ENCODE measurements around the gene IFI30.

Gene IFI30

GRCh38 chr19:18173572-18174288 lies at the start of gene IFI30:
IFI30 (plus strand) TSS chr19:18173813; CDS start chr19:18173842, 29 bp downstream.
- peak; percentile 45 for DNase-seq (ENCODE audit: low spot score)

DNA sequence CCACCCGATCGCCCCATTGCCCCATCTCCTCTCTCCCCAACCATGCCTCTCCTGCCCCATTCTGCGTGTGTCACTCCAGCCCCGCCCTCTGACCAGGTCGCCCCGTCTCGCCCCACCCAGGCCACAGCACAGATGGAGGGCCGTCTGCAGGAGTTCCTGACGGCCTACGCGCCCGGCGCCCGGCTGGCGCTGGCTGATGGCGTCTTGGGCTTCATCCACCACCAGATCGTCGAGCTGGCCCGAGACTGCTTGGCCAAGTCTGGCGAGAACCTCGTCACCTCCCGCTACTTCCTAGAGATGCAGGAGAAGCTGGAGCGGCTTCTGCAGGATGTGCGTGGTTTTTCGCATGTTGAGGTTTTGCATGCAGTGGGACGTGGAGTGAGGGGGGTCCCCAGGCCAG lies 49.8 kb upstream of the IFI30 start:
- no peak for DNase-seq (ENCODE audit: low spot score)

GRCh38 chr19:18126097-18126496 lies 47.5 kb upstream of the IFI30 start:
- no peak for DNase-seq (ENCODE audit: low spot score)

GRCh38 chr19:18128044-18128443 lies 45.6 kb upstream of the IFI30 start:
- no peak for DNase-seq (ENCODE audit: low spot score)

DNA sequence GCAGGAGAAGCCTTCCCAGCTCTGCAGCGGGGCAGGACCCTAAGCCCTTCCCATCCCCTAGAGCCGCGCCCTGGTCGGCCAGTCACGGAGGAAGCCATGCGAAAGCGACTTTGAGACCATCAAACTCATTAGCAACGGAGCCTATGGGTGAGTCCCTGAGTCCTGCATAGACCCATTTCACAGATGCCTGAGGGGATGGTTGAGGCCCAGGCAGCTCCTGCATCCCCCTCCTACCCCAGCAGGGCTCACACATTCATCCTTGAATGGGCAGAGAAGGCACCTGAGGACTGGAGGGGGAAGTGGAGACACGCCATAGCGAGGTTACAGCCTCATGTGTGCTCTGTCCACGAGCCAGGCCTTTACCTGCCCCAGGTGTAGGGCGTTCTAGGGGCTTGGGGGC lies 44.8 kb upstream of the IFI30 start:
- DNase-seq (ENCODE audit: low spot score), result no peak

DNA sequence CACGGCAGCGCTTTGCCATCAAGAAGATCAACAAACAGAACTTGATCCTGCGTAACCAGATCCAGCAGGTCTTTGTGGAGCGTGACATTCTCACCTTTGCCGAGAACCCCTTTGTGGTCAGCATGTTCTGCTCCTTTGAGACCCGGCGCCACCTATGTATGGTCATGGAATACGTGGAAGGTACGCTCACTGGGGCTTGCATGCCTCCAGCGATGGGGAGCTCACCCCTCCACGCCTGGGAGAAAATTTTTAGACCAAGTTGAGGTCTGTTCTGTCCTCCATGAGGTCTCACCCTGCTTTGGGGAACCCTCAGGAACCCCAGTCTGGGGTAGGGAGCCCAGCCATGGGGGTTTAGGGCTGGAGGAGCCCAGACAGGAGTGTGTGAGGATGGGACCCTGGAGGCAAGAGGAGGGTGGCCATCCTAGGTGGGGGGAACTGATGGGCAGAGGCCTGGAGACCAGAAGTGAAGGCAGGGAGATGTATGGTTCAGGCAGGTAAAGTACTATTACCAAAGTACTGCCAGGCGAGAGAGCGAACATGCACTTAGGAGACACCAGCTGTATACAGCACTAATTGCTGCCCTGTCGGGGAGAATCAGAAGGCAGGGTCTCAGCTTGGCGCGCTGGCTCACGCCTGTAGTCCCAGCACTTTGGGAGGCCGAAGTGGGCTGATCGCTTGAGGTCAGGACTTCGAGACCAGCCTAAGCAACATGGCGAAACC lies 42.9 kb upstream of the IFI30 start:
- no peak for DNase-seq (ENCODE audit: low spot score)

DNA sequence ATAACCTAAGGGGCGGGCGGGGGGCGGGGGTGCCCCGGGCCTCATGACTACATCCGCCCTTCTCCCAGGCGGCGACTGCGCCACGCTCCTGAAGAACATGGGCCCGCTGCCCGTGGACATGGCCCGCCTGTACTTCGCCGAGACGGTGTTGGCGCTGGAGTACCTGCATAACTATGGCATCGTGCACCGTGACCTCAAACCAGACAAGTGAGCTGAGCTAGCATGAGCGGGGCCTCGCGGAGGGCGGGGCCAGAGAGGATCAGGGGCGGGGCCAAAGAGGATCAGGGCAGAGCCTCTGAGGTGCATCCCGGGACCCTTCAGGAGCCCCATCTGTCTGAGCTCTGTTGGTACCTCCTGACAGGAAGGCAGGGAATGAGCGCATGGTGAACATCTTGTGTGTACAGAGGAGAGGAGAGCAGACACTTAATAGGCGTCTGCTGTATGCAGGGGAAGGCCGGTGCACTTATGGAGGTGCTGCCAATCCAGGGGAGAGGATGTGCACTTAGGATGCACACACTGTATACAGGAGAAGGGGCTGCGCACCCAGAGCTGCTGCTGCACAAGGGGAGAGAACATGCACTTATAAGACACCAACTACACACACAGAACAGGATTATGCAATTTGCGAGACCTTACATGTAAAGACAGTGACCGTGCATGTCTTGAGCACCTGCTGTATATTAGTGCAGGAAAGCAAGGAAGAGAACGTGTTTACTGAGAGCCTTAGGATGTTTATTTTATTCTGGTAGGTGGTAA lies 41.6 kb upstream of the IFI30 start:
- no peak for DNase-seq (ENCODE audit: low spot score)

- no peak for DNase-seq (ENCODE audit: low spot score)
These were observed 37.7 kb upstream of the IFI30 start for GRCh38 chr19:18135712-18136584.

DNA sequence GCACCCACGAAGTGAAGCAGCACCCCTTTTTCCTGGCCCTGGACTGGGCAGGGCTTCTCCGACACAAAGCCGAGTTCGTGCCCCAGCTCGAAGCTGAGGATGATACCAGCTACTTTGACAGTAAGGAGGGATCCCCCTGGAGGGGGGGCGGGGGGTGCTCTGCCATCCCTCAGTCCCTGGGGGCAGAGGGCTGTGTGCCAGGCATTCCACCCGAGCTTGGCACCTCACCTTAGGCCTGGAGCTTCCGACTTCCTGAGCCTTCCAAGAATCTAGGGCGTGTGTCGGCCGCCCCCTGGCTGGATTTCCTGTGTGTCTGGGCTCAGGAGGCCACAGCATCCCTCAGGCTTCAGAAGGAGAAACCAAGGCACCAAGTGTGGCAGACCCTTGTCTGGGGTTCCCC lies 36.4 kb upstream of the IFI30 start:
- DNase-seq (ENCODE audit: low spot score), result no peak

DNA sequence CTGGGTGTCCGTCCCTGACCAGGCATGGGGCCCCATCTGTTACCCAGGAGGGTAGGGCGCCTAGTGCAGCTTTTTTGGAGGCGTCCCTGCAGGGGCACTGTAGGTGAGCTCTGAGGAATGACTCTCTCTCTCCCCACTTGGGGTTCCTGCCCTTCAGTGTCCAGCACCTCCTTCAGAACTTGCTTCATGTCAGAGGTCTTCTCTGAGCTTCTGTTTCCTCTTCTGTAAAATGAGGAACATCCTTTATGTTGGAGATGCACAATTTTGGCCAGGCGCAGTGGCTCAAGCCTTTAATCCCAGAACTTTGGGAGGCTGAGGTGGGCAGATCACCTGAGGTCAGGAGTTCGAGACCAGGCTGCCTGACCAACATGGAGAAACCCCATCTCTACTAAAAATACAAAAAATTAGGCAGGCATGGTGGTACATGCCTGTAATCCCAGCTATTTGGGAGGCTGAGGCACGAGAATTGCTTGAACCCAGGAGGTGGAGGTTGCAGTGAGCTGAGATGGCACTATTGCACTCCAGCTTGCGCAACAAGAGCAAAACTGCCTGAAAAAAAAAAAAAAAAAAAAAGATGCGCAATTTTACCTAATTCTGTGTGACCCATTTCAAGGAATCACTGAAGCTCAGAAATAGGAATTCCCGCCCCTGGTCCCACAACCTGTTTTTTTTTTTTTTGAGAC lies 35.8 kb upstream of the IFI30 start:
- DNase-seq (ENCODE audit: low spot score), result no peak

- DNase-seq (ENCODE audit: low spot score), result no peak
These were observed 33.1 kb upstream of the IFI30 start for GRCh38 chr19:18140473-18140872.

DNA sequence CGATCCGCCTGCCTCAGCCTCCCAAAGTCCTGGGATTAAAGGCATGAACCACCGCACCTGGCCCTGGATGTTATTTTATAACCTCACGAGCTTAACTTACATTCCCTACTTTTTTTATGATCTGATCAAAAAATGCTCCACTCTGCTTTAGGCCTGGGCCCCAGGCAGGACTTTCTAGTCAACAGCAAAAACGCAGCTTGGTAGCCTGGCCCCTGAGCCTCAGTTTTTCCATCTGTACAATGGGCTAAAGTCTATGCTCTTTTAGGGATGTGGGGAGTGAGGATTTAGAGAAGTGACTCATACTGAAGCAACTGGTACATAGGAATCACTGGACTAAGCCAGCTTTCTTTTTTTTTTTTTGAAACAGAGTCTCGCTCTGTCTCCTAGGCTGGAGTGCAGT lies 32.6 kb upstream of the IFI30 start:
- DNase-seq (ENCODE audit: low spot score), result no peak

GRCh38 chr19:18143902-18144301 lies 29.7 kb upstream of the IFI30 start:
- DNase-seq (ENCODE audit: low spot score), result no peak

- no peak for DNase-seq (ENCODE audit: low spot score)
These were observed 29.3 kb upstream of the IFI30 start for GRCh38 chr19:18144361-18144760.

GRCh38 chr19:18144906-18145305 lies 28.7 kb upstream of the IFI30 start:
- no peak for DNase-seq (ENCODE audit: low spot score)

- DNase-seq (ENCODE audit: low spot score), result no peak
These were observed 28.1 kb upstream of the IFI30 start for GRCh38 chr19:18145391-18145999.

- DNase-seq (ENCODE audit: low spot score), result no peak
These were observed 26.2 kb upstream of the IFI30 start for GRCh38 chr19:18147396-18147795.

- no peak for DNase-seq (ENCODE audit: low spot score)
These were observed 24.0 kb upstream of the IFI30 start for GRCh38 chr19:18149596-18149975.

DNA sequence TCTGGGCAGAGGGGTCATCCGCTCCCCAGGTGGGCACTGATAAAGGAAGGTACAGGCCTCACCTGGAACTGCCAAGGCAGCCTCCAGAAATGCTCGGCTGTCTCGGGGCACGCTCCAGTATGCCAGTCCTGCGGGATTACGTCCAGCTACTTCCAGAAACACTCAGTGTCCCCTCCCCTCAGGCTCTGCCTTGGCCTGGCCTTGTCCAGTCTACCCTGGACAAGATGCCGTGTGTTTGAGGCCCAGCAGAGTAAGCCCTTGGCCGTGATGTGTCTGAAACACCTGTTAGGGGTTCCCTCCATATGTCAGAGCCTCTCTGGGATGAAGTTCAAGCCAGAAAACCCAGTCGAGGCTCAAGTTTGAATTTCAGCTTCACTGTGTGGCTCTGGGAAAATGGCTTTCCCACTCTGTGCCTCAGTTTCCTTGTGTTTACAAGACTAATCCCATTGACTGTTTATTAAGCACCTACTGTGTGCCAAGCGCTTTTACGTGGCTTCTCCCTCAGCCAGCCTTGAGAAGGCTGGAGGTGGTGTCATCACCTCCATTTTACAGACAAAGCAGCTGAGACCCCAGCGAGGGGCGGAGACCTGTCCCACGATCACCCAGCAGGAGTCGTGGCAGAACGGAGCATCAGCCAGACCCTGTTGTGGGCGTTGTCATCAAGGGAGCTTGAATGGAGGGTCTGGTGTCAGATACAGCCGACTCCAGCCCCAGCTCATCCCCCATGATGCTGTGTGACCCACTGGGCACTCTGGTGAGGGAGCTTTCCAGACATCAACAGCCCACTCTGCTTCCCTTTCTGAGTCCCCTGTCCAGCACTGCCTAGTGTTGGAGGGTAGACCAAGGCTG lies 22.6 kb upstream of the IFI30 start:
- DNase-seq (ENCODE audit: low spot score), result no peak

DNA sequence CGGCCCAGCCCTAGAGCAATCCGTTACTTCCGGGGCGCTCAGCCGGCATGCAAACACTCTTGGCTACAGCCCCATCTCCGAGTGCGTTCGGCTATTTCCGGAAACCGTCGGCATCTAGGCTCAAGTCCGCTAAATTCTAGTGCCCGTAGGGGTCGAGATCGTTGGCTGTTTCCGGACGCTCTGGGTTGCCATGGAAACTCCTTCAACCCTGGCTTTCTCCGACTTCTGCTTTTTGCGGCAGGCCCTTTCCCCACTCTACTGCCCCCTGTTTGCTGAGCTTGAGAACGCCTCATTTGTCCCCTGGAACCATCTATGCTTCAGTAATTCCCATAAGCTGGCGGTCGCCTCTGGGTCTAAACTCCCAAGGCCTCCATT lies 21.2 kb upstream of the IFI30 start:
- DNase-seq (ENCODE audit: low spot score), result peak; percentile 95
